Measurements from ENCODE around the gene NEUROD2. TPM values are rescaled to one million over a fixed set of nuclear protein-coding genes. Genes with fewer than 3 reads are reported as not detected.

The NEUROD2 gene
- total RNA-seq, 3 donors from 2014 or later: 0.05 TPM; not detected in 2

- Histone ChIP-seq H3K36me3 (ENCODE audit: low read depth) (no peaks in the 10 kb centered on the region), H3K9me3 (no peaks in the 10 kb centered on the region), H3K4me1 (ENCODE audit: low read depth) (peaks cover 17% of the 10 kb centered on the region), H3K4me3 (no peak overlapping the region)
- DNase-seq (no peak), ATAC-seq (no peak)
- intact Hi-C loops (cut with DNase I, micrococcal nuclease): no loop called here
- TF ChIP-seq CTCF (IDR thresholded peaks at IDR 0.05): no peak
These were observed 9.4 kb upstream of the NEUROD2 start for GRCh38 chr17:39617100-39617445.

DNA sequence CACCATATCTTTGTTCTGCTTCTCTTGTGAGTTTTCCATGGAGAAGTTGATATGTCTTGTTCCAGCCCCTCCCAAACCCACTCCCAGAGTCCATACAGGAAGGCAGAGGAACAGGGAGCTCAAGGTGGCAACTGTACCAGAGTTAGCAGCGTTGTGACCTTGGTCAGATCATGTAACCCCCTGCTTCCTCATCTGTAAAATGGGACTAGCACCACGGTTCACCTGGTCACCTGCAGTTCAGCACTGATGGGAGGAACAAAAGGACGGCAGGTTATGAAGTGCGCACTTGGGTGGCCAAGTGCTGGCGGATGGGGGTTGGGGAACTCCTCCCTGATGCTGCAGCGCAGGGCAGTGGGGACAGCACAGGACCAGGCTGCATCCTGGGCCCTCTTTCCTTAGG is 7.7 kb upstream of the NEUROD2 start:
- Histone ChIP-seq H3K4me3 (no peak overlapping the region), H3K9me3 (no peaks in the 10 kb centered on the region), H3K4me1 (ENCODE audit: low read depth) (peaks cover 15% of the 10 kb centered on the region), H3K36me3 (ENCODE audit: low read depth) (no peaks in the 10 kb centered on the region)
- intact Hi-C loops (cut with DNase I, micrococcal nuclease): no loop called here
- no peak for TF ChIP-seq CTCF (IDR thresholded peaks at IDR 0.05)
- ATAC-seq (no peak), DNase-seq (no peak)

- no peak for ATAC-seq
- Histone ChIP-seq H3K4me3 (no peak overlapping the region), H3K36me3 (ENCODE audit: low read depth) (no peaks in the 10 kb centered on the region), H3K9me3 (no peaks in the 10 kb centered on the region), H3K4me1 (ENCODE audit: low read depth) (peaks cover 13% of the 10 kb centered on the region)
- no peak for TF ChIP-seq CTCF (IDR thresholded peaks at IDR 0.05)
- no peak for DNase-seq
- intact Hi-C loops (cut with DNase I, micrococcal nuclease): no loop called here
These were observed 6.9 kb upstream of the NEUROD2 start for GRCh38 chr17:39614545-39615157.

GRCh38 chr17:39612935-39613464 is 5.3 kb upstream of the NEUROD2 start:
- no peak for DNase-seq
- Histone ChIP-seq H3K9me3 (no peaks in the 10 kb centered on the region), H3K4me3 (no peak overlapping the region), H3K36me3 (ENCODE audit: low read depth) (no peaks in the 10 kb centered on the region), H3K4me1 (ENCODE audit: low read depth) (no peaks in the 10 kb centered on the region)
- no peak for TF ChIP-seq CTCF (IDR thresholded peaks at IDR 0.05)
- no peak for ATAC-seq
- intact Hi-C loops (cut with DNase I, micrococcal nuclease): no loop called here

DNA sequence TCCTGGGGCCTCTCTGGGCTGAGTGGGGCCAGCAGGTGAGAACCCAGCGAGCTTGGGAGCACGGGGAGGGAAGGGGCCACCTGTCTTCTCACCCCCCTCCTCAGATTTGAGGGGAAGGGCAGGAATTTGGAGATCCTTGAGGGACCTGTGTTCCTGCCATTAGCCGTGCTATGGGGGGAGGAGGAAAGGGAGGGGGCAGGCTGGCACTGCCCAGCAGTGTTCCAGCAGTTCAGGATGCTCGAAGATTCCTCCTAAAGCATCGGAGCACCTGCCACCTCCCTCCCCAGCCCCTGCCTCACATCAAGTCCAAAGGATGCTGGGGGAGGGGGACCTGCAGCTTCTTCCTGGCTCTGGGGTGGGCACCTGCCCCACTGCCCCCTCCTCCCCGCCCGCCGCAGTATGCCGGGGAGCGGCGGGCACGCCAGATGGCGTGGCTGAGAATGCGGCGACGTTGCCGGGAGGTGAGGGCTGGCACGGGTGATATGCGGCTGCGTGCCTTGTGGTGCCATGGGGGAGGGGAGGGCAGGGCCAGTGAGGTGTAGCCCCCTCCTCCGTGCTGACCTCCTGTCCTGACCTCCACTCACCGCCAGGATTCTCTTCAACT is 4.7 kb upstream of the NEUROD2 start:
- DNase-seq (no peak), ATAC-seq (no peak)
- intact Hi-C loops (cut with DNase I, micrococcal nuclease): no loop called here
- Histone ChIP-seq H3K4me3 (no peak overlapping the region), H3K36me3 (ENCODE audit: low read depth) (no peaks in the 10 kb centered on the region), H3K9me3 (no peaks in the 10 kb centered on the region), H3K4me1 (ENCODE audit: low read depth) (peaks cover 1% of the 10 kb centered on the region)
- no peak for TF ChIP-seq CTCF (IDR thresholded peaks at IDR 0.05)
